AG20443 (cell line): Measurements from ENCODE around the gene RPLP2.
A peak's percentile ranks its signal among the peaks of the same experiment; 100 is the strongest.

Experiments used
- DNase-seq: peaks from one replicate; pipeline ENCODE4 v3.0.0; 2012; ENCODE audit warnings: low spot score, mixed read lengths

The RPLP2 gene

GRCh38 chr11:850775-851763 lies 41.3 kb downstream of the RPLP2 start:
- no peak for DNase-seq

- DNase-seq, result no peak
Observed at GRCh38 chr11:852762-853161, 43.0 kb downstream of the RPLP2 start.

GRCh38 chr11:853682-854448 lies 44.1 kb downstream of the RPLP2 start:
- DNase-seq, result no peak

GRCh38 chr11:854601-855329 lies 45.0 kb downstream of the RPLP2 start:
- DNase-seq, result no peak

GRCh38 chr11:855330-855674 lies 45.5 kb downstream of the RPLP2 start:
- no peak for DNase-seq

- DNase-seq, result no peak
Observed at GRCh38 chr11:855796-856195, 46.0 kb downstream of the RPLP2 start.

- DNase-seq, result no peak
Observed at GRCh38 chr11:856397-856796, 46.6 kb downstream of the RPLP2 start.

GRCh38 chr11:858053-858761 lies 48.4 kb downstream of the RPLP2 start:
- no peak for DNase-seq

- DNase-seq, result no peak
Observed at GRCh38 chr11:858762-859339, 49.1 kb downstream of the RPLP2 start.

GRCh38 chr11:859394-860131 lies 49.8 kb downstream of the RPLP2 start:
- peak; percentile 92 for DNase-seq

GRCh38 chr11:860234-861104 lies 50.7 kb downstream of the RPLP2 start:
- DNase-seq, result no peak

GRCh38 chr11:861105-861479 lies 51.3 kb downstream of the RPLP2 start:
- no peak for DNase-seq

GRCh38 chr11:862081-862661 lies 52.4 kb downstream of the RPLP2 start:
- peak; percentile 30 for DNase-seq
